GM12801 (cell line): Measurements from ENCODE around the gene ADAMTS16.

Source experiments
- TF ChIP-seq, protein P1 (sequence below): IDR thresholded peaks from one replicate; pipeline ENCODE4 v1.5.1; 2011; ENCODE audit warnings: control low read depth; ENCODE audit not compliant: insufficient read length; ENCODE audit errors: extremely low read depth

The ADAMTS16 gene

GRCh38 chr5:5264727-5265126, 124.6 kb downstream of the ADAMTS16 start:
- TF ChIP-seq, protein P1, sequence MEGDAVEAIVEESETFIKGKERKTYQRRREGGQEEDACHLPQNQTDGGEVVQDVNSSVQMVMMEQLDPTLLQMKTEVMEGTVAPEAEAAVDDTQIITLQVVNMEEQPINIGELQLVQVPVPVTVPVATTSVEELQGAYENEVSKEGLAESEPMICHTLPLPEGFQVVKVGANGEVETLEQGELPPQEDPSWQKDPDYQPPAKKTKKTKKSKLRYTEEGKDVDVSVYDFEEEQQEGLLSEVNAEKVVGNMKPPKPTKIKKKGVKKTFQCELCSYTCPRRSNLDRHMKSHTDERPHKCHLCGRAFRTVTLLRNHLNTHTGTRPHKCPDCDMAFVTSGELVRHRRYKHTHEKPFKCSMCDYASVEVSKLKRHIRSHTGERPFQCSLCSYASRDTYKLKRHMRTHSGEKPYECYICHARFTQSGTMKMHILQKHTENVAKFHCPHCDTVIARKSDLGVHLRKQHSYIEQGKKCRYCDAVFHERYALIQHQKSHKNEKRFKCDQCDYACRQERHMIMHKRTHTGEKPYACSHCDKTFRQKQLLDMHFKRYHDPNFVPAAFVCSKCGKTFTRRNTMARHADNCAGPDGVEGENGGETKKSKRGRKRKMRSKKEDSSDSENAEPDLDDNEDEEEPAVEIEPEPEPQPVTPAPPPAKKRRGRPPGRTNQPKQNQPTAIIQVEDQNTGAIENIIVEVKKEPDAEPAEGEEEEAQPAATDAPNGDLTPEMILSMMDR = no peak

DNA sequence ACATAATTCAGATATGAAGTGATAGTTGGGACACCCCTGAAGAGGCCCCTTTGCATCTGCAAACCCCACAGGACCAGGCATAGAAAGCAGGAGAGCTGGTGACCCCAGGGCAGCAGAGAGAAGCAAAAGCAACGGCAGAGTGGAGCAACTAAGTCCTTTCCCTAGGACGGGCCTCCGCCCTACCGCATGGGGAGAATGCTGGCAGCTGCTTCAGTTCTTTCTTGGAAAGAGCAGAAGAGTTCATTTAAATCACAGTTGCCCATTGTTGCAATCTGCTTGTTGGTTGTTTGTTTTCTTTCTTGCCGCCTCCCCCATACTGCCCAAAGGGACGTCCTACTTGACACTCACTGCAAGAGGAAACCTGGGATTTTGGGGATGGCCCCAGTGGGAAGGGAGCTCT, 126.2 kb downstream of the ADAMTS16 start:
- TF ChIP-seq, protein P1 = no peak

DNA sequence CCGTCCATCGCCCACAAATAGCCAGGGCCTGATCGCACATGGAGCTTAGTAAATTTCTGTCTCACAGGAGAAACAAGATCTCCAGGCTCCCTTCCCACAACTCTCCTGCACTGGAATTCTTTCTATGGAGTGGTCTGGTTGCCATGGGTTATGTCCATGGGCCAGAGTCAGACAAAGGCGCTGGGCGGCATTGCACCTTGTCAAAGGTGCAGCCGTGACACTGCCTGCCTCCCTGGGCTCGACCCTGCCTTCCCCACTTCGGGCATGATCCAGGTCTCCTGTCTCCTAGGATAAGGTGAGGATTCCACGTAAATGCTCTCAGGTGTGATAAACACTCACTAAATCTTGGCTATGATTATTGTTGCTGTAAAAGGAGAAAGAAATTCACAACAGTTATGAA, 130.0 kb downstream of the ADAMTS16 start:
- TF ChIP-seq, protein P1 = no peak

GRCh38 chr5:5270958-5271785, 131.0 kb downstream of the ADAMTS16 start:
- TF ChIP-seq, protein P1 = no peak

DNA sequence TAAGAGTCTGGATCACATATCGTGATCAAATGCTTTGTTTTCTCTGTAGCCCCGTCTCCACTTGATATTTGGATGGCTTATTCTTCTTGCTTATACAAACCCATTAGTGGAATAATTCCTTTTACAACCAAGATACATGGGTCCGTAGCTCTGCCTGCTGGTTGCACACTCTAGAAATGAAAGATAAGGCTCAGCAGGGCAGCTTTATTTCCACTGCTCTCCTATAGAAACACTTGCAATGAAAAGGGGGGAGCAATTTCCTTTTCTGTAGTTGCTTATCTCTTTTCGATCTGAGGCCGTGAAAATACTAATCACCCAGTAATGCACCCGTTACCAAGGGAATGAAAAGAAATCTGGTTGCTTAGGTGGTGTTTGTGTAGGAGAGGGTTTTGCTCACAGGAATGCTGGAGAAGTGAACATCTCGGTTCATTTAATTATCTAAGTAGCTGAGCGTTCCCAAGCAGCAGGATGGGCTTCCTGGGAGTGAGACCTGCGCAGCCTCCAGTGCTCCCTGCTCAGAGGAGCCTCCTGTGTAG, 131.7 kb downstream of the ADAMTS16 start:
- TF ChIP-seq, protein P1 = no peak

GRCh38 chr5:5273398-5273797, 133.3 kb downstream of the ADAMTS16 start:
- TF ChIP-seq, protein P1 = no peak

GRCh38 chr5:5273976-5274375, 133.8 kb downstream of the ADAMTS16 start:
- TF ChIP-seq, protein P1 = no peak
